CD4-positive, alpha-beta T cell treated with Interleukin-21 for 1 hour (primary cell): Measurements from ENCODE around the gene IAH1.

ENCODE experiments used
- DNase-seq: peaks from one replicate; pipeline ENCODE4 v3.0.0-alpha.2; 2020

IAH1 gene

GRCh38 chr2:9535177-9535576, 60.8 kb downstream of the IAH1 start:
- no peak for DNase-seq

- DNase-seq: no peak
Observed at GRCh38 chr2:9536504-9536903, 62.2 kb downstream of the IAH1 start.

- no peak for DNase-seq
Observed at GRCh38 chr2:9538000-9538507, 63.7 kb downstream of the IAH1 start.
